HT1080 (cell line): ENCODE results near the gene RAB11FIP3. TPM values are rescaled to one million over a fixed set of nuclear protein-coding genes. Genes with fewer than 3 reads are reported as not detected.

ENCODE experiments used
- DNase-seq: peaks from one replicate; pipeline ENCODE4 v3.0.0-alpha.2; 2015; ENCODE audit warnings: low read depth
- total RNA-seq: library from RNA; depleted of rRNA; stranded (reverse); fragments of >200 nt; shearing (Covaris generic); gene quantifications from 2 replicates; pipeline ENCODE4 v1.2.3, GENCODE V29; 2014

Gene RAB11FIP3
- total RNA-seq, 1 experiment from 2014 or later: 27.9 TPM

- DNase-seq: peak; percentile 95
Observed at GRCh38 chr16:424033-424622, 1.3 kb upstream of the RAB11FIP3 start.

- DNase-seq: peak; percentile 51
Observed at GRCh38 chr16:424623-425081, 797 bp upstream of the RAB11FIP3 start.

- no peak for DNase-seq
Observed at GRCh38 chr16:425740-426114, 278 bp downstream of the RAB11FIP3 start.

GRCh38 chr16:426115-426905 is 861 bp downstream of the RAB11FIP3 start:
- DNase-seq: no peak

- DNase-seq: no peak
Observed at GRCh38 chr16:426906-427249, 1.4 kb downstream of the RAB11FIP3 start.

- no peak for DNase-seq
Observed at GRCh38 chr16:427250-427649, 1.8 kb downstream of the RAB11FIP3 start.

GRCh38 chr16:430904-431303 is 5.5 kb downstream of the RAB11FIP3 start:
- DNase-seq: no peak

- DNase-seq: no peak
Observed at GRCh38 chr16:440627-441026, 15.2 kb downstream of the RAB11FIP3 start.

GRCh38 chr16:441447-441846 is 16.0 kb downstream of the RAB11FIP3 start:
- no peak for DNase-seq

GRCh38 chr16:442976-443375 is 17.5 kb downstream of the RAB11FIP3 start:
- DNase-seq: no peak

GRCh38 chr16:444027-444426 is 18.6 kb downstream of the RAB11FIP3 start:
- DNase-seq: no peak

- no peak for DNase-seq
Observed at GRCh38 chr16:445566-445965, 20.1 kb downstream of the RAB11FIP3 start.

- DNase-seq: no peak
Observed at GRCh38 chr16:450385-450784, 24.9 kb downstream of the RAB11FIP3 start.

GRCh38 chr16:450785-451512 is 25.5 kb downstream of the RAB11FIP3 start:
- no peak for DNase-seq

GRCh38 chr16:454397-454940 is 29.0 kb downstream of the RAB11FIP3 start:
- no peak for DNase-seq

GRCh38 chr16:455453-455852 is 30.0 kb downstream of the RAB11FIP3 start:
- DNase-seq: no peak

- no peak for DNase-seq
Observed at GRCh38 chr16:456891-457483, 31.5 kb downstream of the RAB11FIP3 start.

GRCh38 chr16:457732-458400 is 32.4 kb downstream of the RAB11FIP3 start:
- DNase-seq: no peak

- no peak for DNase-seq
Observed at GRCh38 chr16:459761-460160, 34.3 kb downstream of the RAB11FIP3 start.

- DNase-seq: no peak
Observed at GRCh38 chr16:460787-461186, 35.3 kb downstream of the RAB11FIP3 start.

- no peak for DNase-seq
Observed at GRCh38 chr16:463071-463470, 37.6 kb downstream of the RAB11FIP3 start.
